Astrocyte of the cerebellum (primary cell): ENCODE results near the gene HPSE2.

Experiments used
- DNase-seq: peaks from one replicate; pipeline ENCODE4 v3.0.0-alpha.2; 2011; ENCODE audit warnings: low read depth
- H3K4me3 ChIP-seq: 2 replicates; pipeline ENCODE4 v1.5.1; 2011; ENCODE audit warnings: mild to moderate bottlenecking, low read depth, low read length, moderate library complexity
- in situ Hi-C: cut with HindIII; loops from 2 replicates; pipeline ENCODE4 v1.10.0; 2017; ENCODE audit warnings: low sequenced_read_pairs
- TF ChIP-seq, protein P1 (sequence below): IDR thresholded peaks from 2 replicates; pipeline ENCODE4 v1.5.1; 2012; ENCODE audit warnings: low read length, low read depth, moderate library complexity, mild to moderate bottlenecking; ENCODE audit errors: missing control alignments

The HPSE2 gene

DNA sequence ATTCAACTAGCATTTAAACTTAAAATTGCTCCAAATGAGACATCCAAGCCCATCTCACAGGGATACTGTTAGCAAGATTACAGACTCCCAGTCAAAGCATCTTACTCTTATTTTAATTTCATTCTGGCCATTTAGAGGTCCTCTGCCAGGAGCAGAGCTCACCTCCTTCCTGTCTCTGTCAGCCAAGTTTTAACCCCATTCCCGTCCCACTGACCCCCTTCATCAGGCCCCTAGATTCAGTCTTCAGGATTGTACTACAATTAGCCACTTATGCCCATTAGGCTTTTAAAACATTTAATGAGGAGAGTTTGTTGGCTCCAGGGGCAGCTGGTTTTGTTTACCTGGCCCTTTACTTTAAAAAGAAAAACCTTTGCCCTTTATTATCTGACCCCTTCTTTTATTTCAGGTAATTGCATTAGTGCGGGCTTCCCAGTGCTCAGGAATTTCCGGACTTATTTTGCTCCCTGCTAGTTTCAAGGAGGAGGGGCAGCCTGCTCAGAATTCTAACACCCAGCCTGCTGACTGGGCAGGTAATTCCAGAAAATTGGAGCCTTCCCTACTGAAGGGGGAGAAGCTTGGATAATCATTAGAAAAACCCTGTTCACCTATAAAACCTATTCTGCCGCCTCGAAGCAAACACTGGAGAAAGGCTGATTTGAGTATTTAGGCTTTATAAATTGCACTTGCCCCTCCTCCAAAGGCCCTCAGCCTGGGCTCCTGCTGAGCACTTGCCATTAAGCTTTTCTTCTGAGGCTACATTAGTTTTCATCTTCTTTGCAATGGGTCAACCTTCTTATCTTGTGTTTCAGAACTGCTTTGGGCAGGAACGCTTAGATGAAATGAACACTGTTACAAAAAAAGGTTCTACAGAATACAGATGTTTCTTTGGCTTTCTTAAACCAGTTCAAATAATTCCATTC, 588.4 kb downstream of the HPSE2 start:
- in situ Hi-C loops = no loop called here
- H3K4me3 ChIP-seq = no peak overlapping the region
- TF ChIP-seq, protein P1, sequence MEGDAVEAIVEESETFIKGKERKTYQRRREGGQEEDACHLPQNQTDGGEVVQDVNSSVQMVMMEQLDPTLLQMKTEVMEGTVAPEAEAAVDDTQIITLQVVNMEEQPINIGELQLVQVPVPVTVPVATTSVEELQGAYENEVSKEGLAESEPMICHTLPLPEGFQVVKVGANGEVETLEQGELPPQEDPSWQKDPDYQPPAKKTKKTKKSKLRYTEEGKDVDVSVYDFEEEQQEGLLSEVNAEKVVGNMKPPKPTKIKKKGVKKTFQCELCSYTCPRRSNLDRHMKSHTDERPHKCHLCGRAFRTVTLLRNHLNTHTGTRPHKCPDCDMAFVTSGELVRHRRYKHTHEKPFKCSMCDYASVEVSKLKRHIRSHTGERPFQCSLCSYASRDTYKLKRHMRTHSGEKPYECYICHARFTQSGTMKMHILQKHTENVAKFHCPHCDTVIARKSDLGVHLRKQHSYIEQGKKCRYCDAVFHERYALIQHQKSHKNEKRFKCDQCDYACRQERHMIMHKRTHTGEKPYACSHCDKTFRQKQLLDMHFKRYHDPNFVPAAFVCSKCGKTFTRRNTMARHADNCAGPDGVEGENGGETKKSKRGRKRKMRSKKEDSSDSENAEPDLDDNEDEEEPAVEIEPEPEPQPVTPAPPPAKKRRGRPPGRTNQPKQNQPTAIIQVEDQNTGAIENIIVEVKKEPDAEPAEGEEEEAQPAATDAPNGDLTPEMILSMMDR = no peak
- no peak for DNase-seq

DNA sequence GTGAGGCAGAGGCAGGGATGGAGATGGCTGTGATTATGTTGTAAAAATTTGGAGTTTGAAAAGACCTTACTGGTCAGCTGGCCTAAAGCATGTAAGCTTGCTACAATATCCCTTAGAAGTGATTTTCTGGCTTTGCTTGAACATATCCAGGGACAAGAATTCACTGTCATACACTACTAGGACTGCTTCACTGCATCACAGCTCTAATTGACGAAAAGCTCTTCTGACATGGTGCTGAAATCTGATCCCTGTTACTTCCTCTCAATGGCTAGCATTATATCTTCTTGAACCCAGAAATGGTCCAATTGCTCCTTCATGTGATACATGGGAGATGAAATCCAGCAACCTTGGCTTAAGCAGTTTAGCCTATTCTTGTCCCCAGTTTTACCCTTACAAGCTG, 591.2 kb downstream of the HPSE2 start:
- no peak overlapping the region for H3K4me3 ChIP-seq
- TF ChIP-seq, protein P1 = no peak
- in situ Hi-C loops = no loop called here
- DNase-seq = no peak

DNA sequence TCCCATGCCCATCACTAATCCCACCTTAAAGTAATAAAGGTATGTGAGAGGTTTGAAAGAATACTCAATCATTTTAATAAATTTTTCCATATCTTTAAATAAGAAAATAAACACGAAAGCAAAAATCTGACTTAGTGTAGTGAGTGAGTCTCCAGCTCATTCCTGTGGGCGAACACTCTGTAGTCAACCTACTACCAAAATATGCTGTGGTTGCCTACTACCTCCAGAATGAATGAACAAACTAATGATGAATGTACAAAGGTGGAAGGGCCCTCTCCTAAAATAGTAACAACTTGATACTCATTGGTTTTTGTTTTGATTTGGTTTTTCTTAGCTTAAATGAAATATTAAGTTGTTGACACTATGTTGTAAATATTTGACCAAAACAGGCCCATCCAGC, 593.4 kb downstream of the HPSE2 start:
- no peak overlapping the region for H3K4me3 ChIP-seq
- TF ChIP-seq, protein P1 = no peak
- in situ Hi-C loops = no loop called here
- no peak for DNase-seq

DNA sequence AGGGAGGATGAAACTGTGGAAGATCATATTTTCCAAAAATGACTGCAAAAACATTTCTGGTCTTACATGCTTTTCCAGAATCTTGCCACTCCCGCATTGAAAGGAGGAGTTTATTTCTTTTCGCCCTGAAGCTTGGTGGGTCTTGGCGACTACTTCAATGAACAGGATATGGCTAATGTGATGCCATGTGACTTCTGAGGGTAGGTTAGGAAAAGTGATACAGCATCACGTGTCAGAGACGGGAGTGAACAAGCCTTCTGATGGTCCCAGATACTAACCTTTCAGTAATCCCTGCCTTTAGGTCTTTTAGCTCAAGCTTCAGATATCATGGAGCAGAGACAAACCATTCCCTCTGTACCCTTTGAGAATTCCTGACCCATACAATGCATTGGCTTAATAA, 596.7 kb downstream of the HPSE2 start:
- TF ChIP-seq, protein P1 = no peak
- in situ Hi-C loops = loop anchor here (10.0 kb wide), 1 partner anchor 76 kb away; no protein-coding TSS in a partner anchor
- no peak overlapping the region for H3K4me3 ChIP-seq
- no peak for DNase-seq

DNA sequence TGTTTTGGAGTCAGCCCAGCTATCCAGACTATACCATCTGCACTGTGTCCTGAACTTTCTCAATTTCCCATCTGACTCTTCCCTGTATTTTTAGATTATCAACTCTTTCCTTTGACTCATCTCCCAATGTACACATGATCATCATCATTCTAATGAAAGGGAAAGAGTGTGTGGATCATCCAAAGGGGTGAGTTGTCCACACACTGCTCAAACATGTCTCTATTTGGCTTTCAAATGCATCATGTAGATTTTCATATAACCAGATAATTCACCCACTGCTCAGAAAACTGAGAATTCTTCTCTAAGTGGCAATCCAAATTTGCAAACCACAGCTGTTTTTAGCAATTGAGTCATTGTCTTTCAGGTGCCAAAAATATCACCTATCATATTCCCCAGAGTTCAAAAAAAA, 598.7 kb downstream of the HPSE2 start:
- H3K4me3 ChIP-seq = no peak overlapping the region
- TF ChIP-seq, protein P1 = no peak
- in situ Hi-C loops = loop anchor here (10.0 kb wide), 1 partner anchor 78 kb away; no protein-coding TSS in a partner anchor
- DNase-seq = no peak

DNA sequence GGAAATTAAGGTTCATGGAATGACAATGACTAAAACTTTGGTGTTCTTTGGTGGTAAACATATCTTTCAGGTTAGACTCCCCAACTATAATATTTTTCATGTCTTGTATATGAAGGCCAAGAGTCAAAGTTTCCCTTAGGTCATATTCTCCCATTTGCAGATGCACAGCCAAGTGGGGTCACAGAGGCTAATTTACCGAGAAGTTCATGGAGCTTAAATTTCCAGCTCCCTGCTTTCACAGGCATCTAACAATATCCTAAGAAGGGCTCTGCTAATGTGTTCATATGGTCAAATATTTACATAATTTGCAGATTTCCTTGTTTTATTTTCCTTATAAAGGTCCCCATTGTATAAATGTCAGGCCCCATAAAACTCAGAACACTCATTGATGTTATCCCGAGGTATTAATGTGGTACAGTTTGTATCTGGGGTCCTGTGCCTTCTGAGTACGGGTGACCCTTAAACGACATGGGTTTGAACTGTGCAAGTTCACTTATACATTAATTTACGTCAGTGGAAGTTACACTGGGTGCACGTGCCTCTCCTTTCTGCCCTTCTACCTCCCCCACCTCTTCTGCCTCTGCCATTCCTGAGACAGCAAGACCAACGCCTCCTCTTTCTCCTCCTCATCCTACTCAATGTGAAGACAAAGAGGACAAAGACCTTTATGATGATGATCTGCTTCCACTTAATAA, 603.0 kb downstream of the HPSE2 start:
- in situ Hi-C loops = loop anchor here (10.0 kb wide), 1 partner anchor 82 kb away; no protein-coding TSS in a partner anchor
- no peak for DNase-seq
- no peak overlapping the region for H3K4me3 ChIP-seq
- TF ChIP-seq, protein P1 = no peak
